GM12878 (cell line): ENCODE measurements around the gene ANKRD33B. TPM values are rescaled to one million over a fixed set of nuclear protein-coding genes. Genes with fewer than 3 reads are reported as not detected.

Experiments used
- BCL3 ChIP-seq: IDR thresholded peaks from 2 replicates; pipeline ENCODE4 v1.6.1; 2011; ENCODE audit warnings: borderline replicate concordance, low read depth, mild to moderate bottlenecking, moderate library complexity, low read length; ENCODE audit not compliant: insufficient read depth, poor library complexity, severe bottlenecking
- BHLHE40 ChIP-seq, 2 experiments: fragments of 450-650 bp in 1 of 2; IDR thresholded peaks; 2 replicates each; pipeline ENCODE4 v1.6.1; 2011 to 2017; ENCODE audit warnings: low read depth in 2 of 2, borderline replicate concordance in 1 of 2, improper control_type of control experiment in 1 of 2, low read length in 1 of 2, mild to moderate bottlenecking in 1 of 2
- BRCA1 ChIP-seq: IDR thresholded peaks from 2 replicates; pipeline ENCODE4 v1.6.1; 2011; ENCODE audit warnings: low read depth, low read length, improper control_type of control experiment
- CEBPB ChIP-seq, 2 experiments: fragments of 150-350 bp in 1 of 2; IDR thresholded peaks; 2 replicates each; pipeline ENCODE4 v1.6.1; 2012 to 2014; ENCODE audit warnings: low read depth in 2 of 2, low read length in 2 of 2, borderline replicate concordance in 1 of 2, inconsistent platforms in 1 of 2
- E2F4 ChIP-seq: IDR thresholded peaks from 2 replicates; pipeline ENCODE4 v1.6.1; 2012; ENCODE audit warnings: low read depth, low read length, improper control_type of control experiment
- EED ChIP-seq: sonication (generic); IDR thresholded peaks from 2 replicates; pipeline ENCODE4 v1.6.1; 2016; ENCODE audit warnings: antibody characterized with exemption, low read depth
- EP300 ChIP-seq, 2 experiments: fragments of 150-350 bp in 1 of 2; IDR thresholded peaks; 2 replicates each; pipeline ENCODE4 v1.6.1; 2011 to 2012; ENCODE audit warnings: low read depth in 2 of 2, low read length in 2 of 2, borderline replicate concordance in 1 of 2, improper control_type of control experiment in 1 of 2, inconsistent platforms in 1 of 2; ENCODE audit not compliant: control insufficient read depth in 1 of 2
- ETV6 ChIP-seq, 2 experiments: fragments of 450-650 bp in 1 of 2; IDR thresholded peaks in 1 of 2; conservative IDR thresholded peaks in 1 of 2; 2 replicates each; pipeline ENCODE4 v1.6.1; 2014; ENCODE audit warnings: antibody characterized with exemption in 1 of 2, borderline replicate concordance in 1 of 2, low read depth in 1 of 2, mild to moderate bottlenecking in 1 of 2, moderate library complexity in 1 of 2
- EZH2 ChIP-seq: IDR thresholded peaks from 2 replicates; pipeline ENCODE4 v1.6.1; 2012; ENCODE audit warnings: low read depth, mild to moderate bottlenecking, control low read depth, inconsistent platforms, low read length, borderline replicate concordance; ENCODE audit not compliant: control insufficient read depth
- GATAD2B ChIP-seq: fragments of 450-650 bp; conservative IDR thresholded peaks from 2 replicates; pipeline ENCODE4 v1.6.1; 2017; ENCODE audit warnings: low read depth, mild to moderate bottlenecking, moderate library complexity
- IKZF1 ChIP-seq: fragments of 450-650 bp; conservative IDR thresholded peaks from 2 replicates; pipeline ENCODE4 v1.6.1; 2017; ENCODE audit warnings: antibody characterized with exemption, mild to moderate bottlenecking
- MEF2A ChIP-seq: IDR thresholded peaks from 2 replicates; pipeline ENCODE4 v1.6.1; 2011; ENCODE audit warnings: low read depth, mild to moderate bottlenecking, low read length, moderate library complexity; ENCODE audit not compliant: insufficient read depth
- MXI1 ChIP-seq: fragments of 150-350 bp; IDR thresholded peaks from 2 replicates; pipeline ENCODE4 v1.6.1; 2011; ENCODE audit warnings: low read depth, mild to moderate bottlenecking, inconsistent platforms, low read length, improper control_type of control experiment
- NFIC ChIP-seq: IDR thresholded peaks from 2 replicates; pipeline ENCODE4 v1.6.1; 2012; ENCODE audit warnings: low read depth, mild to moderate bottlenecking, inconsistent platforms, low read length, moderate library complexity
- NFXL1 ChIP-seq: fragments of 450-650 bp; IDR thresholded peaks from 2 replicates; pipeline ENCODE4 v1.6.1; 2017; ENCODE audit warnings: antibody characterized with exemption, mild to moderate bottlenecking, borderline replicate concordance
- POLR2AphosphoS5 ChIP-seq: IDR thresholded peaks from 2 replicates; pipeline ENCODE4 v1.6.1; 2011; ENCODE audit warnings: mild to moderate bottlenecking, low read length, inconsistent platforms
- RAD51 ChIP-seq: fragments of 450-650 bp; IDR thresholded peaks from 2 replicates; pipeline ENCODE4 v1.6.1; 2016; ENCODE audit warnings: moderate library complexity, mild to moderate bottlenecking, inconsistent platforms
- RCOR1 ChIP-seq: conservative IDR thresholded peaks from 2 replicates; pipeline ENCODE4 v1.6.1; 2012; ENCODE audit warnings: low read depth, low read length, improper control_type of control experiment
- SMAD5 ChIP-seq: IDR thresholded peaks from 2 replicates; pipeline ENCODE4 v1.6.1; 2016; ENCODE audit warnings: antibody characterized with exemption, low read depth
- SPI1 ChIP-seq: IDR thresholded peaks from 2 replicates; pipeline ENCODE4 v1.6.1; 2011; ENCODE audit warnings: low read depth, mild to moderate bottlenecking, low read length, moderate library complexity, borderline replicate concordance; ENCODE audit not compliant: insufficient read depth
- SREBF2 ChIP-seq: IDR thresholded peaks from 2 replicates; pipeline ENCODE4 v1.6.1; 2012; ENCODE audit warnings: mild to moderate bottlenecking, low read length
- TAF1 ChIP-seq: IDR thresholded peaks from 2 replicates; pipeline ENCODE4 v1.6.1; 2011; ENCODE audit warnings: mild to moderate bottlenecking, low read depth, low read length, borderline replicate concordance
- ZBTB40 ChIP-seq: fragments of 450-650 bp; IDR thresholded peaks from 2 replicates; pipeline ENCODE4 v1.6.1; 2016; ENCODE audit warnings: mild to moderate bottlenecking, moderate library complexity, borderline replicate concordance
- polyA plus RNA-seq, 11 experiments: library from polyadenylated mRNA; depleted of rRNA in 4 of 11; unstranded in 6 of 11; stranded (reverse) in 5 of 11; fragments of >200 nt; fragmentation: Nextera tagmentation in 4 of 11; fragmentation: Illumina TruSeq in 1 of 11; extraction: Ambion mirVana in 4 of 11; extraction: Trizol in 1 of 11; gene quantifications; 1 replicate in 1 of 11; 2 replicates in 10 of 11; pipeline versions ENCODE4 v1.2.1 to v1.2.3, GENCODE V29; 2011 to 2016; ENCODE audit warnings: inconsistent platforms in 2 of 11, missing spikeins in 2 of 11, low read depth in 1 of 11
- total RNA-seq, 4 experiments: library from RNA; depleted of rRNA in 3 of 4; stranded (reverse); fragments of >200 nt in 3 of 4; fragmentation: Illumina TruSeq in 1 of 4; extraction: Trizol in 1 of 4; gene quantifications; 2 replicates each; pipeline versions ENCODE4 v1.2.1 to v1.2.3, GENCODE V29; 2013 to 2021

ANKRD33B gene
- total and polyA plus RNA-seq, 10 of the 15 experiments (the other 5 are each of a cell fraction or from before 2014, with no cell fraction given), result 4.9 to 61.6 (median 15.6) TPM

GRCh38 chr5:10595672-10596309 is 31.9 kb downstream of the ANKRD33B start (continued):
- TF ChIP-seq MEF2A (no peak), BHLHE40 (IDR thresholded peaks at IDR 0.05; ENCODE audit: borderline replicate concordance in 1 of 2, low read depth in 2 of 2, low read length in 1 of 2) (no peak), RAD51 (no peak), BCL3 (no peak), TAF1 (no peak), NFXL1 (no peak), IKZF1 (peak; percentile 90), MXI1 (0 out of 2 replicates have a peak, but pooled peaks have one; percentile 29), SPI1 (no peak), GATAD2B (peak; percentile 54; the same call in 1 of the 2 replicates), EP300 (IDR thresholded peaks at IDR 0.05; ENCODE audit: borderline replicate concordance in 1 of 2, control insufficient read depth in 1 of 2, low read depth in 2 of 2, low read length in 2 of 2) (peak in 1 of 2 experiments; percentile 24; a peak in 1 of 4 replicates), POLR2AphosphoS5 (0 out of 2 replicates have a peak, but pooled peaks have one; percentile 30), CEBPB (IDR thresholded peaks at IDR 0.05; ENCODE audit: borderline replicate concordance in 1 of 2, low read depth in 2 of 2, low read length in 2 of 2) (no peak), SREBF2 (no peak), NFIC (peak; percentile 80; the same call in 1 of the 2 replicates), EED (peak; percentile 96), ZBTB40 (no peak), BRCA1 (no peak), SMAD5 (no peak), RCOR1 (no peak), ETV6 (conservative IDR thresholded peaks at IDR 0.05 in 1 of 2, IDR thresholded peaks at IDR 0.05 in 1 of 2; ENCODE audit: borderline replicate concordance in 1 of 2, low read depth in 1 of 2) (peak in 1 of 2 experiments; percentile 73; a peak in 2 of 4 replicates), E2F4 (no peak), EZH2 (no peak)
